Stimulated activated naive CD8-positive, alpha-beta T cell treated with anti-CD3 and anti-CD28 coated beads, Interleukin-15, amount 100 ng/mL, for 72 hours (primary cell): ENCODE measurements around the gene DPPA5.
"Not testable (repeated sequence)": the region's sequence is repeated elsewhere in the genome, so short reads cannot be mapped to it uniquely, and the experiment has no call there.

ENCODE experiments used
- ATAC-seq: fragments of 150-1000 bp; cut with Tn5 transposase; 2 replicates; pipeline ENCODE4 v1.10.0; 2021; ENCODE audit warnings: mild to moderate bottlenecking, moderate library complexity
- DNase-seq, 2 donors: peaks; one replicate each; pipeline ENCODE4 v3.0.0; 2021 to 2022
- H3K27ac Mint-ChIP-seq, 2 donors: one replicate each; pipeline ENCODE4 v1.8.0; 2022; ENCODE audit warnings: mild to moderate bottlenecking in 2 of 2, mixed read lengths in 2 of 2, moderate library complexity in 2 of 2
- H3K27me3 Mint-ChIP-seq: one replicate; pipeline ENCODE4 v1.8.0; 2022; ENCODE audit warnings: mixed read lengths
- H3K4me1 Mint-ChIP-seq: one replicate; pipeline ENCODE4 v1.8.0; 2022; ENCODE audit warnings: mild to moderate bottlenecking, mixed read lengths
- H3K4me3 Mint-ChIP-seq, 2 donors: one replicate each; pipeline ENCODE4 v1.8.0; 2022; ENCODE audit warnings: mild to moderate bottlenecking in 2 of 2, mixed read lengths in 2 of 2, moderate library complexity in 1 of 2
- H3K9me3 Mint-ChIP-seq, 2 donors: one replicate each; pipeline ENCODE4 v1.8.0; 2022; ENCODE audit warnings: mixed read lengths in 2 of 2

DPPA5 gene, protein sequence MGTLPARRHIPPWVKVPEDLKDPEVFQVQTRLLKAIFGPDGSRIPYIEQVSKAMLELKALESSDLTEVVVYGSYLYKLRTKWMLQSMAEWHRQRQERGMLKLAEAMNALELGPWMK

DNA sequence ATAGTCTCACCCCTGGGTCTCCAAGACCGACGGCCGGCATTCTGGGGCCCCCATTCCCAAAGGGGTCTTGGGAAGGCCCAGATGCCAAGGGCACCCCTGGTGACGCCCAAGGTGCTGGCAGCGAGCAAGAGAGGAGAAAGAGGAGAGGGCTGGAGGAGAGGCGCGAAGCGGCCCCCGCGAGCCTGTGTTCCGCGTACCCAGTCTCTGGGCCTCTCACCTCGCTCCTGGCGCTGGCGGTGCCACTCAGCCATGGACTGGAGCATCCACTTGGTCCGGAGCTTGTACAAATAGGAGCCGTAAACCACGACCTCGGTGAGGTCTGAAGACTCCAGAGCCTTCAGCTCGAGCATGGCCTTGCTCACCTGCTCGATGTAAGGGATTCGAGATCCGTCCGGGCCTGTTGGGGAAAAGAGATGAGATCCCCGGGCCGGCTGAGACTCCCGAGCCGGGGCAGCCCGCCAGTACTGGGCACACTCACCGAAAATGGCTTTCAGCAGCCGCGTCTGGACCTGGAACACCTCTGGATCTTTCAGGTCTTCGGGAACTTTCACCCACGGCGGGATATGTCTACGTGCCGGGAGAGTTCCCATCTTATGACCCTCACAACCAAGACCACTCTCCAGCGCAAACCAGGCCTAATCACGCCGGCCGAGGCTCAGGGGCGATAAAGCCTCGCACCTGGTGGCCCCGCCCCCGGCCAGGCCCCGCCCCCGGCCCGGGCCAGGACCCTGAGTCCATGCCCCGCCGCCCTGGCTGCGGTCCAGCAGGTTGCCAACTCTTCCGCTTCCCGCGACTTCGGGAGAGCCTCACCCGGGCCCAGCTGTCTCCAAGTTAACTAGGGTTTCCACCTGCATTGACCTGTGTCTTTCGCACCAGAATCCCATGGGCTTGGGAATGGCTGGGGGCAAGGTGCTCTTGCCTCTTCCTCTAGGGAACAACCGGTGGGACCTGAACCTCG, at the start of gene DPPA5:
TSS of gene DPPA5 (minus strand) at position 641 of the 958 bp plus-strand sequence. CDS start at position 590, 51 bp downstream.
- H3K27me3 Mint-ChIP-seq: peaks cover 49% of the 10 kb centered on the region
- H3K9me3 Mint-ChIP-seq: no peaks in the 10 kb centered on the region
- DNase-seq (no peak), ATAC-seq (no peak)
- H3K4me3 Mint-ChIP-seq: no peak within 1 kb of the TSS
- no peak within 1 kb of the TSS for H3K27ac Mint-ChIP-seq
- H3K4me1 Mint-ChIP-seq: no peaks in the 10 kb centered on the region

DNA sequence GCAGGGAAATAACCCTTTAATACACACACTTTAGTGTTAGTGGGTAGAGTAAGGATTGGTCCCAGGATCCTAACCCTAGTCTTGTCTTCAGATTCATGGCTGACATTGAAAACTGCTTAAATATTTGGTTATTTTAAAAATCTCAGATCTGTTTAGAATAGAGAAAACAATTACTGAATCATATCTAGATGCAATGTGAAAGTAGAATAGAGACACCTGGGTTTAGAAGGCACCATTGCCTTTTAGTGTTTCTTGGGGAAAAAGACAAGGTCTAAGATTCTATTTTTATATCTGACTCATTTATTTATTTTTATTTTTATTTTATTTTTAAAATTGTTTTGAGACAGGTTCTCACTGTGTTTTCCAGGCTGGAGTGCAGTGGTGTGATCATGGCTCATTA, 46.6 kb upstream of the DPPA5 start:
- no peak overlapping the region for H3K4me3 Mint-ChIP-seq
- no peaks in the 10 kb centered on the region for H3K9me3 Mint-ChIP-seq
- ATAC-seq (no peak), DNase-seq (no peak)
- H3K4me1 Mint-ChIP-seq: no peaks in the 10 kb centered on the region
- H3K27me3 Mint-ChIP-seq: no peaks in the 10 kb centered on the region
- no peak overlapping the region for H3K27ac Mint-ChIP-seq

DNA sequence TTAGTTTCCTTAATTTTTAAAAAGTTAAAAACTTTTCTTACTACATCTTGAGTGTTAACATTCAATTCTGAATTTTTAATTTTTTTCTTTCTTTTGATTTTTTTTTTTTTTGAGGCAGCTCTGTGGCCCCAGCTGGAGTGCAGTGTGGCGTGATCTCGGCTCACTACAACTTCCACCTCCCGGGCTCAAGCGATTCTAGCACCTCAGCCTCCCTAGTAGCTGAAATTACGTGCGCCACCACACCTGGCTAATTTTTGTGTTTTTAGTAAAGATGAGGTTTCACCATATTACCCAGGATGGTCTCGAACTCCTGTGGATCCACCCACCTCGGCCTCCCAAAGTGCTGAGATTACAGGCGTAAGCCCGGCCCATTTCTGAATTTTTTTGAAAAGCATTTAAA, 41.8 kb upstream of the DPPA5 start:
- Mint-ChIP-seq H3K9me3 (no peaks in the 10 kb centered on the region), H3K27ac (no peak overlapping the region), H3K4me1 (peaks cover 11% of the 10 kb centered on the region), H3K4me3 (no peak overlapping the region), H3K27me3 (no peaks in the 10 kb centered on the region)
- no peak for ATAC-seq
- no peak for DNase-seq

DNA sequence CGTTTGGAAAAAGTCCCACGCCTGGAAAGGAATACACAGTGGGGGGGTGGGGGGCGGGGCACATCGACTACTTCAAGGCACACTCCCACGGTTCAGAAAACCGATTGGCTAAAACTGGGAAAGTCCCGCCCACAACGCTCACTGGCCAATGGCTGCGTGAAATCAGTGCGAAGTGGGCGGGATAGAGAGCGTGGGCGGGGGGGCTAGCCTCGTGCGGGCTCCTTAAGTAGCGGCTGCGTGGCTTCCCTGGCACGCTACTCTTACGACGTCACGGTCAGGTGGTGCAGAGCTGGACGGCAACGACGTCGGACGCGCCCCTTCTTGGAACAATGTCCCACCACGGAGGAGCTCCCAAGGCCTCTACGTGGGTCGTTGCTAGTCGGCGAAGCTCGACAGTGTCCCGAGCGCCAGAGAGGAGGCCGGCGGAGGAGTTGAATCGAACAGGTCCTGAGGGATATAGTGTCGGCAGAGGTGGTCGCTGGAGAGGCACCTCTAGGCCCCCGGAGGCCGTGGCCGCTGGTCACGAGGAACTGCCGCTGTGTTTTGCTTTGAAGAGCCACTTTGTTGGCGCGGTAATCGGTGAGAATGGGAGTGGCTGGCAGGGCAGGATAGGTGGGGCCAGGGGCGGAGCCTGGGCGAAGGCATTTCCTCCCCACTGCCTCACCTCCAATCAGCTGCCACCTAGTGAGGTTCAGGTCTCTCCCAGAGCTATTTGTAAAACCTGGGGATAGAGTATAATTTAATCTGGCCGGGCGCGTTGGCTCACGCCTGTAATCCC, 40.7 kb upstream of the DPPA5 start, which contains the start of gene DDX43:
TSS of gene DDX43 (plus strand) at position 252 of the 778 bp plus-strand sequence. CDS start at position 330, 78 bp downstream.
- Mint-ChIP-seq H3K27me3 (no peaks in the 10 kb centered on the region), H3K4me1 (peaks cover 11% of the 10 kb centered on the region), H3K9me3 (no peaks in the 10 kb centered on the region), H3K4me3 (peak within 1 kb of the TSS; percentile 71 to 81), H3K27ac (peak within 1 kb of the TSS; percentile 96)
- ATAC-seq (peak; percentile 88), DNase-seq (peak; percentile 25 to 67)

DNA sequence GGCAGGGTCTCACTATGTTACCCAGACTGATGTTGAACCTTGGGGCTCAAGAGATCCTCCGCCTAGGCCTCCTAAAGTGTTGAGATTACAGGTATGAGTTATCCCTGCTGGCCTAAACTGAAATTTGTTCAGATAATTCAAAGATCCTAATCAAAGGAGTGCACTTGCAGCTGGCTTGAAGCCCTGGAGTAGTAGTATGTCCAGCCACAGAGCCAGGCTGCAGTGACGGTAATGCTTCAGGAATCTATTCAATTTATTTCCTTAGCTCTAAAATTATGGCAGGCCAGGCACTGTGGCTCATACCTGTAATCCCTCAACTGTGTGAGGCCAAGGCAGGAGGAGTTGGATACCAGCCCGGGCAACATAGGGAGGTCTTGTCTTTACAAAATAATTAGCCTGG, 39.2 kb upstream of the DPPA5 start:
- H3K27me3 Mint-ChIP-seq: no peaks in the 10 kb centered on the region
- H3K4me3 Mint-ChIP-seq: no peak overlapping the region
- no peaks in the 10 kb centered on the region for H3K9me3 Mint-ChIP-seq
- peaks cover 17% of the 10 kb centered on the region for H3K4me1 Mint-ChIP-seq
- no peak for DNase-seq
- no peak for ATAC-seq
- H3K27ac Mint-ChIP-seq: peak overlapping the region in 1 of 2 donors; percentile 63

DNA sequence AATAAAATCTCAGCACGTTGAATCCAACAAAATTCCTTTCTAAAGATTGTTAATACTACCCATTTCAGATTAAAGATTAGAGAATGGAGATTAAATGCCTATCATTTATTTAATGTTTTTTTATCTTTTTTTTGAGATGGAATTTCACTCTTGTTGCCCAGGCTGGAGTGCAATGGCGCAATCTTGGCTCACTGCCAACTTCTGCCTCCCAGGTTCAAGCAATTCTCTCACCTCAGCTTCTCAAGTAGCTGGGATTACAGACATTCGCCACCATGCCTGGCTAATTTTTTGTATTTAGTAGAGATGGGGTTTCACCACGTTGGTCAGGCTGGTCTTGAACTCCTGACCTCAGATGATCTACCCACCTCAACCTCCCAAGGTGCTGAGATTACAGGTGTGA, 38.1 kb upstream of the DPPA5 start:
- not testable (repeated sequence) for H3K27ac Mint-ChIP-seq, ATAC-seq, DNase-seq, H3K27me3 Mint-ChIP-seq, H3K4me3 Mint-ChIP-seq, H3K9me3 Mint-ChIP-seq
- peaks cover 17% of the 10 kb centered on the region for H3K4me1 Mint-ChIP-seq

DNA sequence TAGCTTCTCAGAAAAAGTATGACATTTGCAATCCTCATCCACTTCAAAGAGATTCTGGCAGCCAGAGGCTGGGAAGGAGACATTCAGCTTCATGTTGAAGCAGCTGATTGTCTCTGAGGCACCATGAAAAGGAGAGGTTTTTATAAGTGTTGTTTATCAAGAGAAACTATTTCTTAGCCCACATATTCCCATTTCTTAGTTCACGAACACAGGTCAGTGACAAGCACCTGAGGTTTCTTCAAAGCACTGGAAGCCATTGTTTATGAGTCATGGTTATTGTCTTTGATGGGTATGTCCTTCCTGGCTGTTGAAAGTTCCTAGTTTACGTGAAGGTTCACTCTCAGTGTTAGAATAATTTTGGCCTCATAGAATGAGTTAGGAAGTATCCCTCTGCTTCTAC, 37.6 kb upstream of the DPPA5 start:
- no peak for DNase-seq
- Mint-ChIP-seq H3K4me3 (no peak overlapping the region), H3K4me1 (peaks cover 17% of the 10 kb centered on the region), H3K9me3 (no peaks in the 10 kb centered on the region), H3K27ac (no peak overlapping the region), H3K27me3 (no peaks in the 10 kb centered on the region)
- ATAC-seq: no peak

DNA sequence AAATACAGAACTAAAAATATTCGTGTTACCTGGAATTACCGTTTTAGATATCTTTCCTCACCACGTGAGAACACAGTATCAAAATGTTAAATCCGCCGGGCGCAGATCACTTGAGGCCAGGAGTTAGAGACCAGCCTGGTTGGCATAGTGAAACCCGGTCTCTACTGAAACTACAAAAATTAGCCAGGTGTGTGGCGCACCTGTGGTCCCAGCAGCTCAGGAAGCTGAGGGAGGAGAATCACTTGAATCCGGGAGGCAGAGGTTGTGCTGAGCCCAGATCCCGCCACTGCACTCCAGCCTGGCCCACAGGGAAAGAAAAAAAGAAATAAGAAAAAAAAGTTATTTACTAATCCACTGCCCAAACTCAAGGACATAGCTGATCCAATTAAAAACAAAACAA, 35.8 kb upstream of the DPPA5 start:
- Mint-ChIP-seq H3K4me3 (no peak overlapping the region), H3K27ac (no peak overlapping the region), H3K9me3 (no peaks in the 10 kb centered on the region), H3K27me3 (no peaks in the 10 kb centered on the region), H3K4me1 (peaks cover 17% of the 10 kb centered on the region)
- DNase-seq (no peak), ATAC-seq (no peak)

DNA sequence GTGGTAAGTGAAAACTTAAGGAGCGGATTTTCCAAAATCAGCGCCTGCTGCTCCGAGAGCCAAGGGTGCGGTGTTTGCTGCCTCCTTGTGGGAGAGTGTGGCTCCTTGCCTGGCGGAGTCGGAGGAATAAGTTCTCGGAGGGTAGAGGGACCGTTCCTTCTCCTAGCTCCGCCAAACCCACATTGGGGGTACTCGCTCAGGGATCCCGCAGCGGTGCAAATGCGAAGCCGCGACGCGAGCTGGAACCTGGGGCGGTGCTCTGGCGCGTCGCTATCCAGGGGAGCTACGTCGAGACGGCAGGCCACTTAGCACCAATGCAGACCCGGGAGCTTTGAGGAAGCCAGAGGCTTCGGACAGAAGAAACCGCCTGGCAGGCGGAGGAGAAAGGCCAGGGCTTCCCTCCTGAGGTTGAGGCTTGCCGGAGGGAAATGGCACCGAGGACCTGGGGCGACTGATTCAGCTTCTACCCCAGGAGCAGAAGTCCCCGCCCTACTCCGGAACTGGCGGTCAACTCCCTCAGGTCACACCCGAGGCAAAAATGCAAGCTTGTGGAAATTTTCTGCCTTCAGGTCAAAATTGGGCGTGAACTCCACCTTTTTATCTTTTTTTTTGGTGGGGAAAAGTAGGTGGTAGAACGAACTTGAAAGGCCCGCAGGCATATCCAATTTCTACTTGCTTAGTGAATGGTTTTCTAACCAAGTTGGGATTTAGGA, 34.9 kb upstream of the DPPA5 start:
- H3K4me3 Mint-ChIP-seq: peak overlapping the region; percentile 85 to 92
- no peaks in the 10 kb centered on the region for H3K9me3 Mint-ChIP-seq
- ATAC-seq (peak; percentile 88), DNase-seq (peak; percentile 36 to 50)
- H3K4me1 Mint-ChIP-seq: peaks cover 17% of the 10 kb centered on the region
- H3K27ac Mint-ChIP-seq: peak overlapping the region; percentile 52 to 54
- H3K27me3 Mint-ChIP-seq: no peaks in the 10 kb centered on the region

DNA sequence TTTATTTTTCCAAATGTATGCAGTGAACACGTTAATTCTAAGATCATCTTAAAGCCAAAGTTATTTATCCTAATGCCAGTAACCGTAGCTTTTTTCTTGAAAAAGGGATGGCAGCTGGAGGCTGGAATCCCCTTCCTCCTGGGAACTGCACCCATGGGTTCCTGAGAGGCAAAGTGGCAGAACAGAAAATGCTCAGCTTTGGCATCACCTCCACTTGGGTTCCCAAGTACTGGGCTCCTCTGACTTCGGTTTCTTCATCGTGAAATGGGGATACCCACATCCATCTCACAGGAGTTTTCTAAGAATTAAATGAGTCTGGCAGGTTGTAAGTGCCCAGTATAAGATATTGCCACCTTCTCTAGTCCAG, 34.3 kb upstream of the DPPA5 start:
- H3K27ac Mint-ChIP-seq: peak overlapping the region in 1 of 2 donors; percentile 52

DNA sequence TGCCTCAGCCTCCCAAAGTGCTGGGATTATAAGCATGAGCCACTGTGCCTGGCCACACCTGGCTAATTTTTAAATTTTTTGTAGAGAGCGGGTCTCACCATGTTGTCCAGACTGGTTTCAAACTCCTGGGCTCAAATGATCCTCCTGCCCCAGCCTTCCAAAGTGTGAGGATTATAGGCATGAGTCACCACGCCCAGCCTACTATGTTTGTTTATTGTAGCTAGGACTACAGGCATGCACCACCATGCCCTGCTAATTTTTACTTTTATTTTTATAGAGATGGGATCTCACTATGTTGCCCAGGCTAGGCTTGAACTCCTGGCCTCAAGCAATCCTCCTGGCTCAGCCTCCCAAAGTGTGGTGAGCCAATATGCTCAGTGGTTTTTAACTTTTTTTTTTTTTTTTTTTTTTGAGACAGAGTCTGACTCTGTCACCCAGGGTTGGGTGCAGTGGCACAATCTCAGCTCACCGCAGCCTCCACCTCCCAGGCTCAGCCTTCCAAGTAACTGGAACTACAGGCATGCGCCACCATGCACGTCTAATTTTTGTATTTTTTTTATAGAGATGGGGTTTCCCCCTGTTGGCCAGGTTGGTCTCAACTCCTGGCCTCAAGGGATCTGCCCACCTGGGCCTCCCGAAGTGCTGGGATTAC, 28.5 kb upstream of the DPPA5 start:
- ATAC-seq (no peak), DNase-seq (no peak)
- Mint-ChIP-seq H3K27me3 (no peaks in the 10 kb centered on the region), H3K27ac (no peak overlapping the region), H3K4me1 (no peaks in the 10 kb centered on the region), H3K9me3 (no peaks in the 10 kb centered on the region), H3K4me3 (no peak overlapping the region)

More for the DNA sequence above, 34.3 kb upstream of the DPPA5 start:
- Mint-ChIP-seq H3K27me3 (no peaks in the 10 kb centered on the region), H3K4me1 (peaks cover 17% of the 10 kb centered on the region), H3K9me3 (no peaks in the 10 kb centered on the region), H3K4me3 (peak overlapping the region; percentile 85 to 92)
- no peak for DNase-seq
- ATAC-seq: peak; percentile 44

DNA sequence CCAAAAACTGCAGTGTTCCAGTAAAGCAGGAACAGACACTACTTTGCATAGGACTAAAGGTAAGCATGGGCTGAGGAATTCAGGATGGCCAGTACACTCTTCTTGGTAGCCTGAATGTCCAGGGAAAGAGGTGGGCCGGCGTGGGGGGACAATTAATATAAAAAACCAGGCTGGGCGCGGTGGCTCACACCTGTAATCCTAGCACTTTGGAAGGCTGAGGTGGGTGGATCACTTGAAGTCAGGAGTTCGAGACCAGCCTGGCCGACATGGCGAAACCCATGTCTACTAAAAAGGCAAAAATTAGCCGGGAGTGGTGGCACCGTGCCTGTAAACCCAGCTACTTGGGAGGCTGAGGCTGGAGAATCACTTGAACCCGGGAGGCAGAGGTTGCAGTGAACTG, 27.5 kb upstream of the DPPA5 start:
- not testable (repeated sequence) for H3K4me1 Mint-ChIP-seq, DNase-seq, ATAC-seq, H3K9me3 Mint-ChIP-seq, H3K27ac Mint-ChIP-seq, H3K4me3 Mint-ChIP-seq, H3K27me3 Mint-ChIP-seq

DNA sequence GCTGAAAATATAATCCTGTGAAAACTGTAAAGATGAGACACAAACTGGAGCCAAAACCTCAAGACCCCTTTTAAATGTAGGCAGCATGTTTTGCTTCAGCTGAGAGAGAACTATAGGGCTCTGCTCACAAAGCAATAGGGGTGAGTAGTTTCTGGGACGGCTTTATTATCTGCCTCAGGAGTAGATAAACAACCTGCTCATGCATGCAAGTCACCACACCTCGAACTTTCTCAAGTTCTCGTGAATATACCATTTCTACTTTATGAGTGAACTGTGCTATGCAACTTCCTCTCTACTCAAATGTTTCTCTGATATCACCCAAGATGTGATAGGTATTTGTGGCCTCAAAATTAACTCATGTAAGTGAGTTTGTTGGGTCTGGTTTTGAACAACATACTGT, 23.1 kb upstream of the DPPA5 start:
- ATAC-seq (no peak), DNase-seq (no peak)
- Mint-ChIP-seq H3K9me3 (no peaks in the 10 kb centered on the region), H3K4me1 (no peaks in the 10 kb centered on the region), H3K4me3 (no peak overlapping the region), H3K27ac (no peak overlapping the region), H3K27me3 (no peaks in the 10 kb centered on the region)

DNA sequence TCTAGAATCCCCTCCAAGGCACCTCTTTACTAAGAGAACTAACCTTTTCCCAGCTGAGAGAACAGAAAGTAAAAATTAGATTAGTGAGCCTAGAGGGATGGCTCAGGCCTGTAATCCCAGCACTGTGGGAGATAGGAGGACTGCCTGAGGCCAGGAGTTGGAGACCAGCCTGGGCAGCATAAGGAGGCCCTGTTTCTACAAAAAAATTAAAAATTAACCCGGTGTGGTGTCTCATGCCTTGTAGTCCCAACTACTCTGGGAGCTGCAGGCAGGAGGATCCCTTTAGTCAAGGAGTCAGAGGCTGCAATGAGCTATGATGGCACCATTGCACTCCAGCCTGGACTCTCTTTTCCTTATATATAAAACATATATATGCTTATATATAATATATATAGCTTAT, 21.1 kb upstream of the DPPA5 start:
- Mint-ChIP-seq H3K27ac (no peak overlapping the region), H3K4me3 (no peak overlapping the region), H3K9me3 (peaks cover 8 to 10% of the 10 kb centered on the region in 2 donors), H3K4me1 (no peaks in the 10 kb centered on the region), H3K27me3 (no peaks in the 10 kb centered on the region)
- DNase-seq (no peak), ATAC-seq (no peak)

DNA sequence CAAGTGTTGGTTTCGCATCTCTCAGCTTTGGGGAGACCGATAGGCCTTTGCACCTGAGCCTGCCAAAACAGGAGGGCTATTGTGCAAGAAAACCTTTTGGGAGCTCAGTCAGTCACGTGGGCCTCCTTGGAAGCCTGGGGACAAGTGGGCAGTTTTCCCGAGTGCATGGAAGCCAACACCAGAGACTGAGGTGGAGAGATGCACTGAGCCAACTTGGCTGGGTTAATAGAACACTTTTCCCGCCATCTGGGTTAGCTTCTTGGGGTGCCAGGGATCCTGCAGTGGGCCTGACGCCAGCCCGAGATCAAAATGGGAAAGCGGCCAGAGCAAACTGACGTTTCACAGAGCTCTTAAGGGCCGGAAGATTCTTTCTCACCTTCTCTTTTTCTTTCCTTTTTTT, 18.4 kb upstream of the DPPA5 start:
- Mint-ChIP-seq H3K4me3 (no peak overlapping the region), H3K9me3 (peaks cover 11 to 12% of the 10 kb centered on the region in 2 donors)

More for the DNA sequence above, 18.4 kb upstream of the DPPA5 start:
- H3K4me1 Mint-ChIP-seq: no peaks in the 10 kb centered on the region
- ATAC-seq: no peak
- no peaks in the 10 kb centered on the region for H3K27me3 Mint-ChIP-seq
- no peak overlapping the region for H3K27ac Mint-ChIP-seq
- no peak for DNase-seq
